ENCODE results near the gene TIMM23. TPM values are rescaled to one million over a fixed set of nuclear protein-coding genes. Genes with fewer than 3 reads are reported as not detected.

TIMM23 gene
- total RNA-seq, 1 experiment from 2014 or later = 70.1 TPM

GRCh38 chr10:46052057-46052790 lies 79.9 kb downstream of the TIMM23 start:
- H3K9ac ChIP-seq (ENCODE audit: low read length) = no peak overlapping the region
- ATAC-seq (no peak), DNase-seq (ENCODE audit: low read depth, low spot score) (no peak)
- H3K79me2 ChIP-seq (ENCODE audit: insufficient read depth, low read length) = no peaks in the 10 kb centered on the region
- ChIA-PET POLR2A (no interaction called here), CTCF (no interaction called here), RAD21 (ENCODE audit: low non-redundant PET in 1 of 2, low total read pairs in 2 of 2, uncharacterized antibody in 2 of 2, unreplicated experiment in 2 of 2) (interaction anchor here in 1 of 2 experiments (0.8 kb wide), 1 partner anchor 890 kb away, joined by 3 read pairs; no protein-coding TSS in a partner anchor)
- intact Hi-C loops (cut with micrococcal nuclease) = no loop called here
- no peak overlapping the region for H3K4me3 ChIP-seq (replicated peaks in 1 of 2; ENCODE audit: low read depth in 1 of 2, low read length in 2 of 2)
- no peaks in the 10 kb centered on the region for H3K9me2 ChIP-seq (ENCODE audit: insufficient read depth)
- no TSS peak for BruUV-seq (replicated peaks)
- no peak overlapping the region for H2AFZ ChIP-seq (ENCODE audit: low read depth, low read length, poor library complexity, severe bottlenecking)
- no peaks in the 10 kb centered on the region for H3K9me3 ChIP-seq (ENCODE audit: control insufficient read depth in 1 of 2, insufficient read depth in 1 of 2, low read depth in 1 of 2, low read length in 2 of 2)
- no peak overlapping the region for H3K27ac ChIP-seq (ENCODE audit: low read depth, low read length)
- no peak for TF ChIP-seq ELF1 (IDR thresholded peaks at IDR 0.05; ENCODE audit: borderline replicate concordance, low read depth)
- TF ChIP-seq, protein P1, sequence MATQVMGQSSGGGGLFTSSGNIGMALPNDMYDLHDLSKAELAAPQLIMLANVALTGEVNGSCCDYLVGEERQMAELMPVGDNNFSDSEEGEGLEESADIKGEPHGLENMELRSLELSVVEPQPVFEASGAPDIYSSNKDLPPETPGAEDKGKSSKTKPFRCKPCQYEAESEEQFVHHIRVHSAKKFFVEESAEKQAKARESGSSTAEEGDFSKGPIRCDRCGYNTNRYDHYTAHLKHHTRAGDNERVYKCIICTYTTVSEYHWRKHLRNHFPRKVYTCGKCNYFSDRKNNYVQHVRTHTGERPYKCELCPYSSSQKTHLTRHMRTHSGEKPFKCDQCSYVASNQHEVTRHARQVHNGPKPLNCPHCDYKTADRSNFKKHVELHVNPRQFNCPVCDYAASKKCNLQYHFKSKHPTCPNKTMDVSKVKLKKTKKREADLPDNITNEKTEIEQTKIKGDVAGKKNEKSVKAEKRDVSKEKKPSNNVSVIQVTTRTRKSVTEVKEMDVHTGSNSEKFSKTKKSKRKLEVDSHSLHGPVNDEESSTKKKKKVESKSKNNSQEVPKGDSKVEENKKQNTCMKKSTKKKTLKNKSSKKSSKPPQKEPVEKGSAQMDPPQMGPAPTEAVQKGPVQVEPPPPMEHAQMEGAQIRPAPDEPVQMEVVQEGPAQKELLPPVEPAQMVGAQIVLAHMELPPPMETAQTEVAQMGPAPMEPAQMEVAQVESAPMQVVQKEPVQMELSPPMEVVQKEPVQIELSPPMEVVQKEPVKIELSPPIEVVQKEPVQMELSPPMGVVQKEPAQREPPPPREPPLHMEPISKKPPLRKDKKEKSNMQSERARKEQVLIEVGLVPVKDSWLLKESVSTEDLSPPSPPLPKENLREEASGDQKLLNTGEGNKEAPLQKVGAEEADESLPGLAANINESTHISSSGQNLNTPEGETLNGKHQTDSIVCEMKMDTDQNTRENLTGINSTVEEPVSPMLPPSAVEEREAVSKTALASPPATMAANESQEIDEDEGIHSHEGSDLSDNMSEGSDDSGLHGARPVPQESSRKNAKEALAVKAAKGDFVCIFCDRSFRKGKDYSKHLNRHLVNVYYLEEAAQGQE (IDR thresholded peaks at IDR 0.05; ENCODE audit: low read depth) = no peak
- TF ChIP-seq SP1 (IDR thresholded peaks at IDR 0.05; ENCODE audit: low read depth) = no peak
- no peak for TF ChIP-seq EZH2 (IDR thresholded peaks at IDR 0.05)
- no peak for TF ChIP-seq YY1 (IDR thresholded peaks at IDR 0.05; ENCODE audit: extremely low read depth, insufficient replicate concordance, low read depth, low read length)
- TF ChIP-seq SIN3A (IDR thresholded peaks at IDR 0.05; ENCODE audit: low read depth) = no peak
- no peak for TF ChIP-seq EZH2phosphoT487 (IDR thresholded peaks at IDR 0.05; ENCODE audit: borderline replicate concordance)
- no peak for TF ChIP-seq CBX3 (IDR thresholded peaks at IDR 0.05; ENCODE audit: low read depth)
- TF ChIP-seq ZFX (IDR thresholded peaks at IDR 0.05) = no peak
- no peak for TF ChIP-seq EGR1 (IDR thresholded peaks at IDR 0.05; ENCODE audit: low read depth)
- TF ChIP-seq ZNF274 (IDR thresholded peaks at IDR 0.05; ENCODE audit: low read depth, low read length) = no peak
- peaks cover 7% of the 10 kb centered on the region; the same call in 1 of the 2 replicates for H3K27me3 ChIP-seq (ENCODE audit: insufficient read depth, low read length)
- 0 out of 4 replicates have a peak, but pooled peaks cover 0 to 2% of the 10 kb centered on the region in 2 experiments for H3K4me1 ChIP-seq (ENCODE audit: control insufficient read depth in 1 of 2, insufficient read depth in 2 of 2, low read length in 2 of 2)
- no peaks in the 10 kb centered on the region for H3K36me3 ChIP-seq (ENCODE audit: control insufficient read depth in 1 of 2, insufficient read depth in 2 of 2, low read length in 2 of 2)
- no peak overlapping the region for H3K4me2 ChIP-seq (ENCODE audit: low read length)
- H4K20me1 ChIP-seq (ENCODE audit: insufficient read depth) = no peaks in the 10 kb centered on the region
